Muscle layer of colon (tissue), 2 donors: ENCODE measurements around the gene NCAPD3.
"Not testable (repeated sequence)": the region's sequence is repeated elsewhere in the genome, so short reads cannot be mapped to it uniquely, and the experiment has no call there.

Experiments used
- H3K27ac ChIP-seq: one replicate; pipeline ENCODE4 v1.7.0; 2013; ENCODE audit warnings: low read depth, mild to moderate bottlenecking, low read length, moderate library complexity
- H3K27me3 ChIP-seq, 2 donors: one replicate each; pipeline ENCODE4 v1.7.0; 2013; ENCODE audit warnings: low read length in 2 of 2, mild to moderate bottlenecking in 2 of 2; ENCODE audit not compliant: insufficient read depth in 2 of 2, control insufficient read depth in 1 of 2
- H3K36me3 ChIP-seq: one replicate; pipeline ENCODE4 v1.7.0; 2013; ENCODE audit warnings: mild to moderate bottlenecking, low read length; ENCODE audit not compliant: insufficient read depth
- H3K4me1 ChIP-seq: one replicate; pipeline ENCODE4 v1.7.0; 2013; ENCODE audit warnings: mild to moderate bottlenecking, low read length; ENCODE audit not compliant: insufficient read depth
- H3K4me3 ChIP-seq, 2 donors: one replicate each; pipeline ENCODE4 v1.7.0; 2013; ENCODE audit warnings: low read length in 2 of 2, low read depth in 1 of 2, mild to moderate bottlenecking in 1 of 2, moderate library complexity in 1 of 2
- H3K9ac ChIP-seq: one replicate; pipeline ENCODE4 v1.7.0; 2013; ENCODE audit warnings: low read length
- H3K9me3 ChIP-seq: one replicate; pipeline ENCODE4 v1.7.0; 2013; ENCODE audit warnings: mild to moderate bottlenecking, low read length
- donor health status: abdominal sarcoma.
- donor health status: Adenocarcinoma of cecum.

Gene NCAPD3

GRCh38 chr11:134120143-134120850 is 103.5 kb downstream of the NCAPD3 start:
- H3K27me3 ChIP-seq, result no peaks in the 10 kb centered on the region
- no peaks in the 10 kb centered on the region for H3K9me3 ChIP-seq
- H3K36me3 ChIP-seq, result no peaks in the 10 kb centered on the region
- peak overlapping the region; percentile 26 to 49 for H3K4me3 ChIP-seq
- H3K4me1 ChIP-seq, result peaks cover 57% of the 10 kb centered on the region
- peak overlapping the region; percentile 58 for H3K9ac ChIP-seq
- peak overlapping the region; percentile 98 for H3K27ac ChIP-seq

DNA sequence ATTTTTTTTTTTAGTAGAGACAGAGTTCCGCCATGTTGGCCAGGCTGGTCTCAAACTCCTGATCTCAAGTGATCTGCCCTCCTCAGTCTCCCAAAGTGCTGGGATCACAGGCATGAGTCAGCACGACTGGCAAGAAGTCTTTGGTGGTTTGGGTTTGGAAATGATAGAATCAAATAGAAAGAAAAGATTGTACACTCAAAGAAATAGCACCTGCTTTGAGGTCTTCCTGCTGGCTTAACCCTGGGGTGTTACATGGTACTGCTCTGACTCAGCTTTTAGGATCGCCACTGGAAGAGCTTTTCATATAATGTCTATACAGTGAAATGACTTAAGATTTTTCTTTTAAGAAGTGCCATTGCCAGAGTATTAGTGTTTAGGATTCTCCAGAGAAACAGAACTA is 104.7 kb downstream of the NCAPD3 start:
- peak overlapping the region; percentile 98 for H3K27ac ChIP-seq
- H3K36me3 ChIP-seq, result no peaks in the 10 kb centered on the region
- H3K9me3 ChIP-seq, result no peaks in the 10 kb centered on the region
- no peak overlapping the region for H3K4me3 ChIP-seq
- no peak overlapping the region for H3K9ac ChIP-seq
- H3K4me1 ChIP-seq, result peaks cover 51% of the 10 kb centered on the region
- no peaks in the 10 kb centered on the region for H3K27me3 ChIP-seq

GRCh38 chr11:134118006-134118405 is 105.8 kb downstream of the NCAPD3 start:
- Histone ChIP-seq H3K9ac (no peak overlapping the region), H3K27ac (peak overlapping the region; percentile 98), H3K4me3 (no peak overlapping the region), H3K9me3 (no peaks in the 10 kb centered on the region), H3K36me3 (no peaks in the 10 kb centered on the region), H3K4me1 (peaks cover 49% of the 10 kb centered on the region), H3K27me3 (no peaks in the 10 kb centered on the region)

- no peaks in the 10 kb centered on the region for H3K9me3 ChIP-seq
- no peak overlapping the region for H3K4me3 ChIP-seq
- no peaks in the 10 kb centered on the region for H3K27me3 ChIP-seq
- no peak overlapping the region for H3K27ac ChIP-seq
- H3K9ac ChIP-seq, result no peak overlapping the region
- H3K4me1 ChIP-seq, result peaks cover 33% of the 10 kb centered on the region
- no peaks in the 10 kb centered on the region for H3K36me3 ChIP-seq
Measured at GRCh38 chr11:134116210-134116609, 107.6 kb downstream of the NCAPD3 start.

GRCh38 chr11:134113787-134114186 is 110.0 kb downstream of the NCAPD3 start:
- H3K27me3 ChIP-seq, H3K27ac ChIP-seq, H3K9ac ChIP-seq, H3K9me3 ChIP-seq, H3K36me3 ChIP-seq, H3K4me3 ChIP-seq: not testable (repeated sequence)
- H3K4me1 ChIP-seq, result peaks cover 13% of the 10 kb centered on the region

- no peaks in the 10 kb centered on the region for H3K27me3 ChIP-seq
- H3K27ac ChIP-seq, result no peak overlapping the region
- H3K36me3 ChIP-seq, result no peaks in the 10 kb centered on the region
- H3K4me3 ChIP-seq, result no peak overlapping the region
- H3K9me3 ChIP-seq, result no peaks in the 10 kb centered on the region
- H3K9ac ChIP-seq, result no peak overlapping the region
- H3K4me1 ChIP-seq, result no peaks in the 10 kb centered on the region
Measured at GRCh38 chr11:134110252-134110815, 113.4 kb downstream of the NCAPD3 start.
